ENCODE results near the gene GPR18. TPM values are rescaled to one million over a fixed set of nuclear protein-coding genes. Genes with fewer than 3 reads are reported as not detected.

The GPR18 gene
- polyA plus RNA-seq, 3 donors = 1.7 to 3.8 (median 2.2) TPM

DNA sequence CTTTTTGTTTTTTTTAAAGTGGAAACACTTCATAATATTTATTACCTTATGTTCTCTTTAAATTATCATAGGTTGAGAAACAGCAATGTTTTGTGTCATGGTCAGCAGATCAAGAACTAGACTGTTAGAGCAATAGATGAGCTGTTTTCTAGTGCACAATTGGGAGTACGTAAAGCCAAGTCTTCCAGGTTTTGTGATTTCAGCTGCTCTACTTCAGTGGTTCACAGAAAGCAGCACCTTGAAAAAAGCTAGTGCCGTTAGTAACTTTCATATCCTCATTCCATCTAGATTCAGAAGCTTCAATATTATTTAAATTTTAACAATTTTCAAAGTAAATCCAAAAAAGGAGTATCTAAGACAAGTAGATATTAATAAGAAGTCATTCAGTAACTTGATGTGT, 1.9 kb downstream of the GPR18 start:
- intact Hi-C loops (cut with micrococcal nuclease) = loop anchor here in 1 of 2 donors (5.0 kb wide), 1 partner anchor 54 kb away; the partner anchor contains the start of gene UBAC2
- peaks cover 60% of the 10 kb centered on the region for H3K4me1 Mint-ChIP-seq
- peaks cover 26 to 28% of the 10 kb centered on the region in 2 donors for H3K36me3 Mint-ChIP-seq
- Histone ChIP-seq H2AFZ (ENCODE audit: insufficient read depth, low read depth, low read length, poor library complexity, severe bottlenecking) (peak overlapping the region; percentile 3), H3K79me2 (ENCODE audit: insufficient read depth, low read length) (peaks cover 84% of the 10 kb centered on the region), H3K9me3 (replicated peaks in 1 of 2; ENCODE audit: control insufficient read depth in 1 of 2, insufficient read depth in 1 of 2, low read length in 2 of 2) (no peaks in the 10 kb centered on the region), H3K4me1 (ENCODE audit: control insufficient read depth in 1 of 2, insufficient read depth in 2 of 2, low read length in 2 of 2) (peaks cover 62 to 71% of the 10 kb centered on the region in 2 donors), H3K27me3 (ENCODE audit: control insufficient read depth in 2 of 2, insufficient read depth in 2 of 2, low read length in 2 of 2) (no peaks in the 10 kb centered on the region), H4K20me1 (ENCODE audit: insufficient read depth, low read length) (peaks cover 8% of the 10 kb centered on the region), H3K4me2 (replicated peaks; ENCODE audit: extremely low read depth, low read length, poor library complexity, severe bottlenecking) (peak overlapping the region; percentile 62), H3K36me3 (replicated peaks in 1 of 2; ENCODE audit: control insufficient read depth in 1 of 2, insufficient read depth in 2 of 2, low read length in 2 of 2) (peaks cover 11% of the 10 kb centered on the region in 2 donors), H3K27ac (ENCODE audit: low read depth in 1 of 2, low read length in 2 of 2) (peak overlapping the region in 1 of 2 donors; percentile 72), H3K9ac (ENCODE audit: insufficient read depth, low read length, poor library complexity, severe bottlenecking) (no peak overlapping the region), H3K4me3 (replicated peaks in 1 of 3; ENCODE audit: low read depth in 2 of 3, low read length in 3 of 3) (peak overlapping the region in 1 of 3 experiments; percentile 45)
- TF ChIP-seq, protein P1, sequence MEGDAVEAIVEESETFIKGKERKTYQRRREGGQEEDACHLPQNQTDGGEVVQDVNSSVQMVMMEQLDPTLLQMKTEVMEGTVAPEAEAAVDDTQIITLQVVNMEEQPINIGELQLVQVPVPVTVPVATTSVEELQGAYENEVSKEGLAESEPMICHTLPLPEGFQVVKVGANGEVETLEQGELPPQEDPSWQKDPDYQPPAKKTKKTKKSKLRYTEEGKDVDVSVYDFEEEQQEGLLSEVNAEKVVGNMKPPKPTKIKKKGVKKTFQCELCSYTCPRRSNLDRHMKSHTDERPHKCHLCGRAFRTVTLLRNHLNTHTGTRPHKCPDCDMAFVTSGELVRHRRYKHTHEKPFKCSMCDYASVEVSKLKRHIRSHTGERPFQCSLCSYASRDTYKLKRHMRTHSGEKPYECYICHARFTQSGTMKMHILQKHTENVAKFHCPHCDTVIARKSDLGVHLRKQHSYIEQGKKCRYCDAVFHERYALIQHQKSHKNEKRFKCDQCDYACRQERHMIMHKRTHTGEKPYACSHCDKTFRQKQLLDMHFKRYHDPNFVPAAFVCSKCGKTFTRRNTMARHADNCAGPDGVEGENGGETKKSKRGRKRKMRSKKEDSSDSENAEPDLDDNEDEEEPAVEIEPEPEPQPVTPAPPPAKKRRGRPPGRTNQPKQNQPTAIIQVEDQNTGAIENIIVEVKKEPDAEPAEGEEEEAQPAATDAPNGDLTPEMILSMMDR (IDR thresholded peaks at IDR 0.05) = no peak
- DNase-seq = no peak
- peak overlapping the region; percentile 45 to 64 for H3K4me3 Mint-ChIP-seq
- H3K27ac Mint-ChIP-seq = peak overlapping the region; percentile 70 to 86 (median 80)
- 0% methylated on average over 1 of the region's 2 CpGs for WGBS (ENCODE audit: insufficient coverage)
- H3K27me3 Mint-ChIP-seq (ENCODE audit: low read depth in 3 of 3) = no peaks in the 10 kb centered on the region
- H3K9me3 Mint-ChIP-seq = no peaks in the 10 kb centered on the region

- Histone ChIP-seq H3K9ac (ENCODE audit: insufficient read depth, low read length, poor library complexity, severe bottlenecking) (no peak overlapping the region), H3K27me3 (ENCODE audit: control insufficient read depth in 2 of 2, insufficient read depth in 2 of 2, low read length in 2 of 2) (no peaks in the 10 kb centered on the region), H3K4me3 (replicated peaks in 1 of 3; ENCODE audit: low read depth in 2 of 3, low read length in 3 of 3) (no peak overlapping the region), H3K4me1 (ENCODE audit: control insufficient read depth in 1 of 2, insufficient read depth in 2 of 2, low read length in 2 of 2) (peaks cover 58 to 65% of the 10 kb centered on the region in 2 donors), H3K36me3 (replicated peaks in 1 of 2; ENCODE audit: control insufficient read depth in 1 of 2, insufficient read depth in 2 of 2, low read length in 2 of 2) (peaks cover 11 to 16% of the 10 kb centered on the region in 2 donors), H3K9me3 (replicated peaks in 1 of 2; ENCODE audit: control insufficient read depth in 1 of 2, insufficient read depth in 1 of 2, low read length in 2 of 2) (no peaks in the 10 kb centered on the region), H3K79me2 (ENCODE audit: insufficient read depth, low read length) (peaks cover 83% of the 10 kb centered on the region), H3K4me2 (replicated peaks; ENCODE audit: extremely low read depth, low read length, poor library complexity, severe bottlenecking) (no peak overlapping the region), H2AFZ (ENCODE audit: insufficient read depth, low read depth, low read length, poor library complexity, severe bottlenecking) (no peak overlapping the region), H3K27ac (ENCODE audit: low read depth in 1 of 2, low read length in 2 of 2) (no peak overlapping the region), H4K20me1 (ENCODE audit: insufficient read depth, low read length) (peaks cover 9% of the 10 kb centered on the region)
- Mint-ChIP-seq H3K27ac (peak overlapping the region in 2 of 7 donors; percentile 9 to 19), H3K4me3 (no peak overlapping the region), H3K9me3 (no peaks in the 10 kb centered on the region), H3K4me1 (peaks cover 56% of the 10 kb centered on the region), H3K27me3 (ENCODE audit: low read depth in 3 of 3) (no peaks in the 10 kb centered on the region), H3K36me3 (peaks cover 25 to 28% of the 10 kb centered on the region in 2 donors)
- DNase-seq = no peak
- WGBS (ENCODE audit: insufficient coverage) = 87% methylated on average over 9 of the region's 10 CpGs
- TF ChIP-seq, protein P1 (IDR thresholded peaks at IDR 0.05) = no peak
- intact Hi-C loops (cut with micrococcal nuclease) = loop anchor here in 1 of 2 donors (5.0 kb wide), 1 partner anchor 53 kb away; the partner anchor contains the start of gene UBAC2
Observed at GRCh38 chr13:99255271-99255670, 2.9 kb downstream of the GPR18 start.

Measured in CD14-positive monocyte (primary cell).